Natural killer cell (primary cell): Measurements from ENCODE around the gene GMFB. TPM values are rescaled to one million over a fixed set of nuclear protein-coding genes. Genes with fewer than 3 reads are reported as not detected.
A peak's percentile ranks its signal among the peaks of the same experiment; 100 is the strongest.
"Not testable (repeated sequence)": the region's sequence is repeated elsewhere in the genome, so short reads cannot be mapped to it uniquely, and the experiment has no call there.

ENCODE experiments used
- ATAC-seq, 3 donors: fragments of 150-1000 bp in 2 of 3; fragments of 200-7000 bp in 1 of 3; cut with Tn5 transposase; 1 replicate in 1 of 3; 2 replicates in 2 of 3; pipeline ENCODE4 v1.10.0; 2021; ENCODE audit warnings: mild to moderate bottlenecking in 2 of 3, moderate library complexity in 2 of 3
- DNase-seq, 2 donors: peaks; one replicate each; pipeline versions ENCODE4 v3.0.0 to v3.0.0-alpha.2; 2013 to 2021; ENCODE audit warnings: mixed read lengths in 1 of 2
- H3K27ac ChIP-seq: one replicate; pipeline ENCODE4 v1.5.1; 2013; ENCODE audit warnings: mild to moderate bottlenecking, low read length
- H3K27me3 ChIP-seq: one replicate; pipeline ENCODE4 v1.6.1; 2013; ENCODE audit warnings: low read length; ENCODE audit not compliant: control insufficient read depth, insufficient read depth
- H3K36me3 ChIP-seq: one replicate; pipeline ENCODE4 v1.6.1; 2013; ENCODE audit warnings: low read length; ENCODE audit not compliant: control insufficient read depth, insufficient read depth
- H3K4me1 ChIP-seq: one replicate; pipeline ENCODE4 v1.6.1; 2013; ENCODE audit warnings: low read length; ENCODE audit not compliant: control insufficient read depth, insufficient read depth
- H3K4me3 ChIP-seq: one replicate; pipeline ENCODE4 v1.5.1; 2013; ENCODE audit warnings: low read length
- H3K9me3 ChIP-seq: one replicate; pipeline ENCODE4 v1.6.1; 2013; ENCODE audit warnings: low read length; ENCODE audit not compliant: control insufficient read depth, insufficient read depth
- H3K27ac Mint-ChIP-seq, 2 donors: one replicate each; pipeline ENCODE4 v1.8.0; 2022; ENCODE audit warnings: mild to moderate bottlenecking in 2 of 2, mixed read lengths in 2 of 2, moderate library complexity in 1 of 2
- H3K27me3 Mint-ChIP-seq, 2 donors: one replicate each; pipeline ENCODE4 v1.8.0; 2022; ENCODE audit warnings: low read depth in 2 of 2, mixed read lengths in 2 of 2
- H3K36me3 Mint-ChIP-seq: one replicate; pipeline ENCODE4 v1.8.0; 2022; ENCODE audit warnings: mixed read lengths
- H3K4me1 Mint-ChIP-seq, 2 donors: one replicate each; pipeline ENCODE4 v1.8.0; 2022; ENCODE audit warnings: mixed read lengths in 2 of 2
- H3K4me3 Mint-ChIP-seq: one replicate; pipeline ENCODE4 v1.8.0; 2022; ENCODE audit warnings: mild to moderate bottlenecking, moderate library complexity, mixed read lengths
- H3K9me3 Mint-ChIP-seq, 2 donors: one replicate each; pipeline ENCODE4 v1.8.0; 2022; ENCODE audit warnings: mixed read lengths in 2 of 2
- WGBS: methylation state at CpG from one replicate; pipeline ENCODE4 v1.1.7; 2013; ENCODE audit warnings: missing lambda C conversion rate; ENCODE audit not compliant: insufficient coverage; 5-methylcytosine and 5-hydroxymethylcytosine counted together
- intact Hi-C: fragments of 100-400 bp; cut with micrococcal nuclease; formaldehyde crosslinking; loops from one replicate; pipeline ENCODE4 v1.14.2; 2022
- total RNA-seq, 4 donors: library from RNA; stranded (reverse); fragments of 120-200 nt in 1 of 4; gene quantifications; one replicate each; pipeline versions ENCODE4 v1.2.3 to v1.2.4, GENCODE V29; 2013 to 2022
- TF ChIP-seq, protein P1 (sequence below): fragments of 200-600 bp; IDR thresholded peaks from one replicate; pipeline ENCODE4 v1.8.0; 2022; ENCODE audit warnings: antibody characterized with exemption

GMFB gene
- total RNA-seq, 3 donors from 2014 or later (not counting 1 experiment from before 2014, with no cell fraction given) = 46.4 to 55.1 (median 52.8) TPM

DNA sequence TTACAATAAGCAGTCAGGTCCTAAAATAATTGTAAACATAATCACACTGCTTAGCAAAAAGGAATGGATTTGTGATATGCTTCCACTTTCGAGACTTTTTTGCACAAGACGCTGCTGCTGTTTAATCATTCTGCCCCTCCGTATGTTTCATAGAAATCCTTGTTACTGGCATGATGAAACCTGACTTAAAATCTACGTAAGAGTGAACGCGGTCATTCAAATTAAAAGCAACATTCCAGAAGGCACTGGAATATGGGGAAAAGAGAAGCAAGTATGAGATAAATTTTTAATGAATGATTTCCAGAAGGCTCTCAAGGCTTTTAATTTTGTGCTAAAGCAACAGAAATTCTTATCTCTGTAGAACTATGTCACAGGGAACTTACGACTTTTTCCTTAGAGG lies 48.7 kb downstream of the GMFB start:
- Histone ChIP-seq H3K4me3 (peak overlapping the region; percentile 54), H3K4me1 (peaks cover 7% of the 10 kb centered on the region), H3K9me3 (no peaks in the 10 kb centered on the region), H3K27ac (no peak overlapping the region), H3K36me3 (no peaks in the 10 kb centered on the region), H3K27me3 (no peaks in the 10 kb centered on the region)
- WGBS = 87% methylated on average over 7 of the region's 7 CpGs
- peak overlapping the region; percentile 92 for H3K27ac Mint-ChIP-seq
- H3K36me3 Mint-ChIP-seq = no peaks in the 10 kb centered on the region
- DNase-seq (no peak), ATAC-seq (no peak)
- no peaks in the 10 kb centered on the region for H3K9me3 Mint-ChIP-seq
- H3K4me3 Mint-ChIP-seq = peak overlapping the region; percentile 96
- H3K4me1 Mint-ChIP-seq = peaks cover 37 to 44% of the 10 kb centered on the region in 2 donors
- H3K27me3 Mint-ChIP-seq = peaks cover 3 to 12% of the 10 kb centered on the region in 2 donors
- intact Hi-C loops = loop anchor here (2.0 kb wide), 1 partner anchor 49 kb away; the partner anchor contains the start of gene GMFB
- TF ChIP-seq, protein P1, sequence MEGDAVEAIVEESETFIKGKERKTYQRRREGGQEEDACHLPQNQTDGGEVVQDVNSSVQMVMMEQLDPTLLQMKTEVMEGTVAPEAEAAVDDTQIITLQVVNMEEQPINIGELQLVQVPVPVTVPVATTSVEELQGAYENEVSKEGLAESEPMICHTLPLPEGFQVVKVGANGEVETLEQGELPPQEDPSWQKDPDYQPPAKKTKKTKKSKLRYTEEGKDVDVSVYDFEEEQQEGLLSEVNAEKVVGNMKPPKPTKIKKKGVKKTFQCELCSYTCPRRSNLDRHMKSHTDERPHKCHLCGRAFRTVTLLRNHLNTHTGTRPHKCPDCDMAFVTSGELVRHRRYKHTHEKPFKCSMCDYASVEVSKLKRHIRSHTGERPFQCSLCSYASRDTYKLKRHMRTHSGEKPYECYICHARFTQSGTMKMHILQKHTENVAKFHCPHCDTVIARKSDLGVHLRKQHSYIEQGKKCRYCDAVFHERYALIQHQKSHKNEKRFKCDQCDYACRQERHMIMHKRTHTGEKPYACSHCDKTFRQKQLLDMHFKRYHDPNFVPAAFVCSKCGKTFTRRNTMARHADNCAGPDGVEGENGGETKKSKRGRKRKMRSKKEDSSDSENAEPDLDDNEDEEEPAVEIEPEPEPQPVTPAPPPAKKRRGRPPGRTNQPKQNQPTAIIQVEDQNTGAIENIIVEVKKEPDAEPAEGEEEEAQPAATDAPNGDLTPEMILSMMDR = no peak

DNA sequence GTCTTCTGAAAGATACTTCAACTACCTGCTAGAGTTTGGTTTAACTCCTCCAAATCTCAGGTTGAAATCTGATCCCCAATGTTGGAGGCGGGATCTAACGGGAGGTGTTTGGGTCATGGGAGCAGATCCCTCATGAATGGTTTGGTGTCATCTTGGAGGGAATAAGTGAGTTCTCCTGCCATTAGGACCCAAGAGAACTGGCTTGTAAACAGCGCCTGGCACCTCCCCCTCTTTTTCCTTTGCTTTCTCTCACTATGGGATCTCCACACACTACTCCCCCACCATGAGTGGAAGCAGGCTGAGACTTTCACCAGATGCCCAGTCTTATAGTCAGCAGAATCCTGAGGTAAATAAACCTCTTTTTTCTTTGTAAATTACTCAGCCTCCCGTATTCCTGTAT lies 50.1 kb downstream of the GMFB start:
- Histone ChIP-seq H3K36me3 (no peaks in the 10 kb centered on the region), H3K27ac (no peak overlapping the region), H3K4me3 (no peak overlapping the region), H3K27me3 (no peaks in the 10 kb centered on the region), H3K4me1 (peaks cover 7% of the 10 kb centered on the region), H3K9me3 (no peaks in the 10 kb centered on the region)
- no peak overlapping the region for H3K27ac Mint-ChIP-seq
- intact Hi-C loops = no loop called here
- 92% methylated on average over 3 of the region's 4 CpGs for WGBS
- H3K4me1 Mint-ChIP-seq = peaks cover 50 to 57% of the 10 kb centered on the region in 2 donors
- H3K27me3 Mint-ChIP-seq = no peaks in the 10 kb centered on the region
- H3K9me3 Mint-ChIP-seq = no peaks in the 10 kb centered on the region
- TF ChIP-seq, protein P1 = no peak
- H3K4me3 Mint-ChIP-seq = no peak overlapping the region
- DNase-seq (no peak), ATAC-seq (no peak)
- H3K36me3 Mint-ChIP-seq = no peaks in the 10 kb centered on the region

DNA sequence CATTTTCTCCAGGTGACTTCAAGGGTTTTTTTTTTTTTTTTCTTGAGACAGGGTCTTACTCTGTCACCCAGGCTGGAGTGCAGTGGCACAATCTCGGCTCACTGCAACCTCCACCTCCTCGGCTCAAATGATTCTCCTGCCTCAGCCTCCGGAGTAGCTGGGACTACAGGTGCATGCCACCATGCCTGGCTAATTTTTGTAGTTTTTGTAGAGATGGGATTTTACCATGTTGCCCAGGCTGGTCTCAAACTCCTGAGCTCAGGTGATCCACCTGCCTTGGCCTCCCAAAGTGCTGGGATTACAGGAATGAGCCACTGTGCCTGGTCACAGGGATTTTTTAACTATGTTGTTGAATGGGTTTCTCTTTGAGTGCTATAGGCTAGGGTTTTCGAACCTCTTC lies 50.8 kb downstream of the GMFB start:
- intact Hi-C loops, H3K27me3 Mint-ChIP-seq, H3K4me1 ChIP-seq, H3K4me3 ChIP-seq, H3K9me3 Mint-ChIP-seq, DNase-seq, ATAC-seq, H3K27ac ChIP-seq, H3K36me3 Mint-ChIP-seq, H3K4me3 Mint-ChIP-seq, H3K27me3 ChIP-seq, H3K9me3 ChIP-seq, H3K36me3 ChIP-seq, H3K27ac Mint-ChIP-seq: not testable (repeated sequence)
- H3K4me1 Mint-ChIP-seq = peaks cover 51 to 58% of the 10 kb centered on the region in 2 donors
- WGBS = 90% methylated on average over 4 of the region's 4 CpGs

DNA sequence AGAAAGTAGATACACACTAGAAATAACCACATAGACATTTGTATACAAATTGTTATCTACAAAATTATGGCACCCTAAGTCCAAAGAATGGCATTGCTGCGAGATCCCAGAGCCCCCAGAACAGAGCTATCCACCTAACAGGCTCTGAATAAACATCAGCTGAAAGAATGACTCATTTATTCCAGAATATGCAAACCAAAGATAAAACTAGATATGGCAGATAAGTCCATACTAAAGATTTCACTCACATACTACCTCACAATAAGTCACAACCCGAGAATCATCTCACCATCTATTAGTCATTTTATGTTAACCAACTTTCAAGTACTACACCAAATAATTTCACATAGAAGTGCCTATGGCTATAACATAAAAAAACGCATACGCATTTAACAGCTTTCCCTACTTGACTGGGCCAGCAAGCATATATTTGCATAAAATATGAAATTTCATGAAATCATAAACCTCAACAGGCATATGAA lies 53.2 kb downstream of the GMFB start:
- DNase-seq = peak in 1 of 2 donors; percentile 12
- H3K27ac ChIP-seq = no peak overlapping the region
- ATAC-seq = peak; percentile 34 to 44 (median 39)

More for the DNA sequence above, 53.2 kb downstream of the GMFB start:
- Mint-ChIP-seq H3K4me3 (no peak overlapping the region), H3K27me3 (no peaks in the 10 kb centered on the region), H3K4me1 (peaks cover 40 to 45% of the 10 kb centered on the region in 2 donors), H3K36me3 (no peaks in the 10 kb centered on the region), H3K27ac (peak overlapping the region in 1 of 2 donors; percentile 1), H3K9me3 (no peaks in the 10 kb centered on the region)
- Histone ChIP-seq H3K9me3 (no peaks in the 10 kb centered on the region), H3K36me3 (peaks cover 6% of the 10 kb centered on the region), H3K4me3 (no peak overlapping the region), H3K4me1 (peaks cover 4% of the 10 kb centered on the region), H3K27me3 (no peaks in the 10 kb centered on the region)
- 63% methylated on average over 4 of the region's 4 CpGs for WGBS
- TF ChIP-seq, protein P1 = no peak
- intact Hi-C loops = no loop called here
